Measurements from ENCODE around the gene VAC14.

VAC14 gene

GRCh38 chr16:70786020-70786755, 14.8 kb downstream of the VAC14 start:
- no peak for DNase-seq (ENCODE audit: low read depth)

GRCh38 chr16:70784692-70785555, 16.0 kb downstream of the VAC14 start:
- no peak for DNase-seq (ENCODE audit: low read depth)

GRCh38 chr16:70782237-70782636, 18.7 kb downstream of the VAC14 start:
- no peak for DNase-seq (ENCODE audit: low read depth)

GRCh38 chr16:70781800-70782199, 19.2 kb downstream of the VAC14 start:
- no peak for DNase-seq (ENCODE audit: low read depth)

- DNase-seq (ENCODE audit: low read depth), result no peak
These were observed 20.4 kb downstream of the VAC14 start for GRCh38 chr16:70780546-70780945.

- DNase-seq (ENCODE audit: low read depth), result no peak
These were observed 21.6 kb downstream of the VAC14 start for GRCh38 chr16:70779361-70779760.

- DNase-seq (ENCODE audit: low read depth), result no peak
These were observed 22.1 kb downstream of the VAC14 start for GRCh38 chr16:70778901-70779309.

GRCh38 chr16:70777973-70778406, 23.0 kb downstream of the VAC14 start:
- DNase-seq (ENCODE audit: low read depth), result no peak

GRCh38 chr16:70777496-70777895, 23.5 kb downstream of the VAC14 start:
- no peak for DNase-seq (ENCODE audit: low read depth)

GRCh38 chr16:70775399-70775798, 25.6 kb downstream of the VAC14 start:
- DNase-seq (ENCODE audit: low read depth), result no peak

GRCh38 chr16:70774261-70774660, 26.7 kb downstream of the VAC14 start:
- no peak for DNase-seq (ENCODE audit: low read depth)

- DNase-seq (ENCODE audit: low read depth), result no peak
These were observed 28.5 kb downstream of the VAC14 start for GRCh38 chr16:70772493-70772892.

- DNase-seq (ENCODE audit: low read depth), result peak; percentile 46
These were observed 30.1 kb downstream of the VAC14 start for GRCh38 chr16:70770626-70771552.

GRCh38 chr16:70770291-70770625, 30.7 kb downstream of the VAC14 start:
- no peak for DNase-seq (ENCODE audit: low read depth)

GRCh38 chr16:70769761-70770160, 31.2 kb downstream of the VAC14 start:
- no peak for DNase-seq (ENCODE audit: low read depth)

GRCh38 chr16:70769131-70769530, 31.8 kb downstream of the VAC14 start:
- no peak for DNase-seq (ENCODE audit: low read depth)

- no peak for DNase-seq (ENCODE audit: low read depth)
These were observed 32.8 kb downstream of the VAC14 start for GRCh38 chr16:70768203-70768580.

- DNase-seq (ENCODE audit: low read depth), result no peak
These were observed 33.4 kb downstream of the VAC14 start for GRCh38 chr16:70767377-70768202.

- no peak for DNase-seq (ENCODE audit: low read depth)
These were observed 34.3 kb downstream of the VAC14 start for GRCh38 chr16:70766658-70767057.

GRCh38 chr16:70766176-70766575, 34.8 kb downstream of the VAC14 start:
- DNase-seq (ENCODE audit: low read depth), result no peak

GRCh38 chr16:70765491-70765890, 35.5 kb downstream of the VAC14 start:
- no peak for DNase-seq (ENCODE audit: low read depth)
